ENCODE data around the gene NUDT5. TPM values are rescaled to one million over a fixed set of nuclear protein-coding genes. Genes with fewer than 3 reads are reported as not detected.

The NUDT5 gene
- total RNA-seq, 1 experiment from 2014 or later, result 117 TPM

DNA sequence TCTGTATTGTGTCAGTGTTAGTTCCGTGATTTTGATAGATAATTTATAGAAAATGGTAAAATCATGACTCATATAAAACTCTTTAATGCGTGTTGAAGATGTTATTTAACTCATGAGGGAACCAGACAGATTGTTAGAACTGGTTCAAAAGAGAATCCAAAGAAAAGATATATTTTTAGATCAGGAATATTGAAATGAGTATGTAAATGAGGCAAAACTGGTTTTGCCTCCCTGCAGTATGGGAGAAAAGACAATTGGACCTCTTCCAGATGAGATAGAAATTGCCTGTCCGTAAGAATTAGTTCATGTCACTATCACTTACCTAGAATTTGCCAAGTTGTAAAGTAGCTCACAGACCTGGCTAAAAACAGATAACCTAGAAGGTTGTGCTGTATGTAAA, 17.9 kb upstream of the NUDT5 start:
- Histone ChIP-seq H2BK120ac (ENCODE audit: low read depth, low read length, poor library complexity, severe bottlenecking) (no peak overlapping the region), H3K14ac (ENCODE audit: insufficient read depth, low read length) (no peak overlapping the region), H2BK15ac (ENCODE audit: low read depth, low read length) (no peak overlapping the region), H4K20me1 (ENCODE audit: control insufficient read depth, insufficient read depth, insufficient read length) (no peaks in the 10 kb centered on the region), H3K4me1 (ENCODE audit: insufficient read depth, low read length) (no peaks in the 10 kb centered on the region), H2AK5ac (ENCODE audit: insufficient read length, low read length) (no peak overlapping the region), H3K23ac (ENCODE audit: insufficient read length, low read depth, low read length) (no peak overlapping the region), H2BK5ac (ENCODE audit: insufficient read length, low read length) (no peak overlapping the region), H4K5ac (ENCODE audit: insufficient read length, low read depth, low read length) (no peak overlapping the region), H4K91ac (ENCODE audit: insufficient read length, low read depth, low read length) (no peak overlapping the region), H3K79me1 (ENCODE audit: insufficient read depth, low read depth, low read length, poor library complexity, severe bottlenecking) (no peaks in the 10 kb centered on the region), H4K8ac (replicated peaks; ENCODE audit: insufficient read length, low read depth, low read length) (no peak overlapping the region), H3K9me3 (ENCODE audit: control insufficient read depth, low read depth, low read length) (no peaks in the 10 kb centered on the region), H2AFZ (ENCODE audit: low read length) (no peak overlapping the region), H3K79me2 (ENCODE audit: insufficient read depth, low read length) (no peaks in the 10 kb centered on the region), H2BK12ac (ENCODE audit: insufficient read length, low read depth, low read length) (no peak overlapping the region), H3K27me3 (ENCODE audit: insufficient read depth, low read length) (no peaks in the 10 kb centered on the region), H2BK20ac (ENCODE audit: low read depth, low read length, poor library complexity, severe bottlenecking) (no peak overlapping the region), H3K4ac (ENCODE audit: low read depth, low read length) (no peak overlapping the region), H3T11ph (ENCODE audit: low read length) (no peak overlapping the region), H3K4me2 (ENCODE audit: insufficient read depth, insufficient read length, low read length) (no peak overlapping the region), H3K27ac (ENCODE audit: insufficient read length, low read depth, low read length) (no peak overlapping the region), H3K23me2 (ENCODE audit: insufficient read length, low read depth, low read length, poor library complexity, severe bottlenecking) (no peaks in the 10 kb centered on the region), H3K18ac (ENCODE audit: insufficient read length, low read depth, low read length) (no peak overlapping the region), H3K56ac (ENCODE audit: insufficient read length, low read depth, low read length) (no peak overlapping the region), H3K9ac (ENCODE audit: extremely low read depth, insufficient read length, low read length) (no peak overlapping the region)
- Mint-ChIP-seq H3K36me3 (ENCODE audit: insufficient read depth in 1 of 3, low read depth in 3 of 3) (peaks cover 39 to 71% (median 70%) of the 10 kb centered on the region in 3 experiments; a peak in 6 of 7 replicates), H3K27me3 (ENCODE audit: low read depth) (no peaks in the 10 kb centered on the region), H3K27ac (no peak overlapping the region), H3K4me1 (no peaks in the 10 kb centered on the region), H3K4me3 (no peak overlapping the region), H3K9me3 (no peaks in the 10 kb centered on the region)
- TF ChIP-seq, protein P1, sequence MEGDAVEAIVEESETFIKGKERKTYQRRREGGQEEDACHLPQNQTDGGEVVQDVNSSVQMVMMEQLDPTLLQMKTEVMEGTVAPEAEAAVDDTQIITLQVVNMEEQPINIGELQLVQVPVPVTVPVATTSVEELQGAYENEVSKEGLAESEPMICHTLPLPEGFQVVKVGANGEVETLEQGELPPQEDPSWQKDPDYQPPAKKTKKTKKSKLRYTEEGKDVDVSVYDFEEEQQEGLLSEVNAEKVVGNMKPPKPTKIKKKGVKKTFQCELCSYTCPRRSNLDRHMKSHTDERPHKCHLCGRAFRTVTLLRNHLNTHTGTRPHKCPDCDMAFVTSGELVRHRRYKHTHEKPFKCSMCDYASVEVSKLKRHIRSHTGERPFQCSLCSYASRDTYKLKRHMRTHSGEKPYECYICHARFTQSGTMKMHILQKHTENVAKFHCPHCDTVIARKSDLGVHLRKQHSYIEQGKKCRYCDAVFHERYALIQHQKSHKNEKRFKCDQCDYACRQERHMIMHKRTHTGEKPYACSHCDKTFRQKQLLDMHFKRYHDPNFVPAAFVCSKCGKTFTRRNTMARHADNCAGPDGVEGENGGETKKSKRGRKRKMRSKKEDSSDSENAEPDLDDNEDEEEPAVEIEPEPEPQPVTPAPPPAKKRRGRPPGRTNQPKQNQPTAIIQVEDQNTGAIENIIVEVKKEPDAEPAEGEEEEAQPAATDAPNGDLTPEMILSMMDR (conservative IDR thresholded peaks at IDR 0.05), result no peak
- WGBS (ENCODE audit: extremely low coverage, insufficient read length, low lambda C conversion rate), result no CpG with 5 or more reads among the region's 3 CpGs
- DNase-seq, result no peak

Measured in H9 (cell line).